H9 (cell line): ENCODE results near the gene ALDH3A2. TPM values are rescaled to one million over a fixed set of nuclear protein-coding genes. Genes with fewer than 3 reads are reported as not detected.

Experiments used
- DNase-seq: peaks from one replicate; pipeline ENCODE4 v3.0.0-alpha.2; 2017
- H2AFZ ChIP-seq: one replicate; pipeline ENCODE4 v1.6.1; 2013; ENCODE audit warnings: mild to moderate bottlenecking, low read length, control low read depth, moderate library complexity
- H2AK5ac ChIP-seq: 2 replicates; pipeline ENCODE4 v1.6.1; 2013; ENCODE audit warnings: low read length, control low read depth, mixed read lengths; ENCODE audit not compliant: insufficient read length
- H2BK120ac ChIP-seq: one replicate; pipeline ENCODE4 v1.6.1; 2013; ENCODE audit warnings: low read depth, mild to moderate bottlenecking, low read length, control low read depth, inconsistent platforms; ENCODE audit not compliant: poor library complexity, severe bottlenecking
- H2BK12ac ChIP-seq: 2 replicates; pipeline ENCODE4 v1.6.1; 2013; ENCODE audit warnings: low read length, control low read depth, mixed read lengths, low read depth; ENCODE audit not compliant: insufficient read length
- H2BK15ac ChIP-seq: 2 replicates; pipeline ENCODE4 v1.6.1; 2013; ENCODE audit warnings: low read depth, low read length, control low read depth
- H2BK20ac ChIP-seq: one replicate; pipeline ENCODE4 v1.6.1; 2013; ENCODE audit warnings: low read depth, mild to moderate bottlenecking, low read length, control low read depth, inconsistent platforms; ENCODE audit not compliant: poor library complexity, severe bottlenecking
- H2BK5ac ChIP-seq: 2 replicates; pipeline ENCODE4 v1.6.1; 2013; ENCODE audit warnings: low read length, control low read depth, mixed read lengths; ENCODE audit not compliant: insufficient read length
- H3K14ac ChIP-seq: 2 replicates; pipeline ENCODE4 v1.6.1; 2013; ENCODE audit warnings: low read length, control low read depth; ENCODE audit not compliant: insufficient read depth
- H3K18ac ChIP-seq: 2 replicates; pipeline ENCODE4 v1.6.1; 2013; ENCODE audit warnings: low read depth, mild to moderate bottlenecking, mixed read lengths, low read length, control low read depth; ENCODE audit not compliant: insufficient read length
- H3K23ac ChIP-seq: 2 replicates; pipeline ENCODE4 v1.6.1; 2013; ENCODE audit warnings: low read length, control low read depth, mixed read lengths, low read depth; ENCODE audit not compliant: insufficient read length
- H3K23me2 ChIP-seq: 2 replicates; pipeline ENCODE4 v1.6.1; 2013; ENCODE audit warnings: low read depth, mild to moderate bottlenecking, mixed read lengths, low read length, control low read depth; ENCODE audit not compliant: insufficient read length, poor library complexity, severe bottlenecking
- H3K27ac ChIP-seq: 2 replicates; pipeline ENCODE4 v1.5.1; 2013; ENCODE audit warnings: low read length, control low read depth, mixed read lengths, low read depth; ENCODE audit not compliant: insufficient read length
- H3K27me3 ChIP-seq: 2 replicates; pipeline ENCODE4 v1.6.1; 2013; ENCODE audit warnings: low read length, control low read depth, inconsistent platforms; ENCODE audit not compliant: insufficient read depth
- H3K4ac ChIP-seq: 2 replicates; pipeline ENCODE4 v1.6.1; 2013; ENCODE audit warnings: low read depth, mild to moderate bottlenecking, control low read depth, inconsistent platforms, low read length, moderate library complexity
- H3K4me1 ChIP-seq: 2 replicates; pipeline ENCODE4 v1.6.1; 2013; ENCODE audit warnings: low read length, control low read depth, inconsistent platforms; ENCODE audit not compliant: insufficient read depth
- H3K4me2 ChIP-seq: 2 replicates; pipeline ENCODE4 v1.6.1; 2013; ENCODE audit warnings: low read length, control low read depth, mixed read lengths; ENCODE audit not compliant: insufficient read length, insufficient read depth
- H3K56ac ChIP-seq: 2 replicates; pipeline ENCODE4 v1.6.1; 2013; ENCODE audit warnings: low read depth, mild to moderate bottlenecking, mixed read lengths, low read length, control low read depth; ENCODE audit not compliant: insufficient read length
- H3K79me1 ChIP-seq: 2 replicates; pipeline ENCODE4 v1.6.1; 2013; ENCODE audit warnings: low read depth, mild to moderate bottlenecking, moderate library complexity, low read length, control low read depth, inconsistent platforms; ENCODE audit not compliant: insufficient read depth, poor library complexity, severe bottlenecking
- H3K79me2 ChIP-seq: 2 replicates; pipeline ENCODE4 v1.6.1; 2013; ENCODE audit warnings: low read length, control low read depth, inconsistent platforms; ENCODE audit not compliant: insufficient read depth
- H3K9ac ChIP-seq: 2 replicates; pipeline ENCODE4 v1.6.1; 2013; ENCODE audit warnings: low read length, control low read depth, mixed read lengths; ENCODE audit not compliant: insufficient read length; ENCODE audit errors: extremely low read depth
- H3K9me3 ChIP-seq: one replicate; pipeline ENCODE4 v1.6.1; 2013; ENCODE audit warnings: low read depth, low read length, inconsistent platforms; ENCODE audit not compliant: control insufficient read depth
- H3T11ph ChIP-seq: one replicate; pipeline ENCODE4 v1.6.1; 2013; ENCODE audit warnings: mild to moderate bottlenecking, low read length, control low read depth, inconsistent platforms
- H4K20me1 ChIP-seq: one replicate; pipeline ENCODE4 v1.6.1; 2013; ENCODE audit not compliant: control insufficient read depth, insufficient read length, insufficient read depth
- H4K5ac ChIP-seq: 2 replicates; pipeline ENCODE4 v1.6.1; 2013; ENCODE audit warnings: low read depth, mild to moderate bottlenecking, mixed read lengths, low read length, control low read depth; ENCODE audit not compliant: insufficient read length
- H4K8ac ChIP-seq: replicated peaks from 2 replicates; pipeline ENCODE4 v1.6.1; 2013; ENCODE audit warnings: low read length, control low read depth, mixed read lengths, low read depth; ENCODE audit not compliant: insufficient read length
- H4K91ac ChIP-seq: 2 replicates; pipeline ENCODE4 v1.6.1; 2013; ENCODE audit warnings: low read depth, mild to moderate bottlenecking, moderate library complexity, mixed read lengths, low read length, control low read depth; ENCODE audit not compliant: insufficient read length
- H3K27ac Mint-ChIP-seq, 3 experiments: 2 replicates in 2 of 3; 3 replicates in 1 of 3; pipeline ENCODE4 v1.8.0; 2020 to 2021; ENCODE audit warnings: mixed read lengths in 3 of 3, mild to moderate bottlenecking in 1 of 3, moderate library complexity in 1 of 3
- H3K27me3 Mint-ChIP-seq: 2 replicates; pipeline ENCODE4 v1.8.0; 2021; ENCODE audit warnings: low read depth, mild to moderate bottlenecking, moderate library complexity, mixed read lengths
- H3K36me3 Mint-ChIP-seq, 3 experiments: 2 replicates in 2 of 3; 3 replicates in 1 of 3; pipeline ENCODE4 v1.8.0; 2020 to 2021; ENCODE audit warnings: low read depth in 3 of 3, mixed read lengths in 3 of 3; ENCODE audit not compliant: insufficient read depth in 1 of 3
- H3K4me1 Mint-ChIP-seq, 2 experiments: 2 replicates each; pipeline ENCODE4 v1.8.0; 2020; ENCODE audit warnings: mixed read lengths in 2 of 2
- H3K4me3 Mint-ChIP-seq, 2 experiments: 2 replicates in 1 of 2; 3 replicates in 1 of 2; pipeline ENCODE4 v1.8.0; 2020 to 2021; ENCODE audit warnings: mild to moderate bottlenecking in 2 of 2, mixed read lengths in 2 of 2, moderate library complexity in 1 of 2
- H3K9me3 Mint-ChIP-seq, 2 experiments: 2 replicates in 1 of 2; 3 replicates in 1 of 2; pipeline ENCODE4 v1.8.0; 2020; ENCODE audit warnings: mild to moderate bottlenecking in 2 of 2, mixed read lengths in 2 of 2, moderate library complexity in 1 of 2
- CTCF ChIP-seq: fragments of 200-600 bp; sonication (generic); conservative IDR thresholded peaks from 3 replicates; pipeline ENCODE4 v1.8.0; 2021; ENCODE audit warnings: antibody characterized with exemption, mild to moderate bottlenecking
- WGBS: extraction: QIAGEN DNeasy Blood & Tissue Kit; methylation state at CpG from one replicate; pipeline ENCODE4 v1.1.7; 2013; ENCODE audit warnings: missing lambda C conversion rate, low lambda C conversion rate, mixed read lengths; ENCODE audit not compliant: insufficient read length; ENCODE audit errors: extremely low coverage; 5-methylcytosine and 5-hydroxymethylcytosine counted together
- total RNA-seq: library from RNA; stranded (reverse); gene quantifications from 2 replicates; pipeline ENCODE4 v1.2.1, GENCODE V29; 2021

ALDH3A2 gene
- total RNA-seq, 1 experiment from 2014 or later, result 100 TPM

DNA sequence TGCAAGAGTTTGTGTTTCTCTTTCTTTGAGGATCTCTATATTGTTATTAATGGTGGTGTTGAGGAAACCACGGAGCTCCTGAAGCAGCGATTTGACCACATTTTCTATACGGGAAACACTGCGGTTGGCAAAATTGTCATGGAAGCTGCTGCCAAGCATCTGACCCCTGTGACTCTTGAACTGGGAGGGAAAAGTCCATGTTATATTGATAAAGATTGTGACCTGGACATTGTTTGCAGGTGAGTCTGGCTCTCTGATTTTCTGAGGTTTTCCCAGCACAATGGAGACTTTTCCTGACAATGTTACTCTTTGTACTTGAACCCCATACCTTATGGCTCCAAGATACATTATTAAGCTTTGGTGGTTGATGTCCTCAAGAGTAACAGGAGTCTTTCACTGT, 7.8 kb downstream of the ALDH3A2 start:
- no peak overlapping the region for H2BK20ac ChIP-seq
- no peak overlapping the region for H2AK5ac ChIP-seq
- Mint-ChIP-seq H3K36me3 (peaks cover 53 to 86% (median 68%) of the 10 kb centered on the region in 3 experiments), H3K27me3 (no peaks in the 10 kb centered on the region), H3K27ac (no peak overlapping the region), H3K9me3 (peaks cover 19 to 22% of the 10 kb centered on the region in 2 experiments), H3K4me3 (no peak overlapping the region), H3K4me1 (peaks cover 0 to 7% of the 10 kb centered on the region in 2 experiments; a peak in 2 of 4 replicates)
- peaks cover 2% of the 10 kb centered on the region for H4K20me1 ChIP-seq
- H2BK120ac ChIP-seq, result no peak overlapping the region
- no peak overlapping the region for H4K8ac ChIP-seq
- no peak overlapping the region for H2AFZ ChIP-seq
- no peaks in the 10 kb centered on the region for H3K27me3 ChIP-seq
- no peak overlapping the region for H4K5ac ChIP-seq
- no peak overlapping the region for H3K9ac ChIP-seq
- peaks cover 6% of the 10 kb centered on the region for H3K79me1 ChIP-seq
- WGBS, result no CpG with 5 or more reads among the region's 4 CpGs
- no peak overlapping the region for H3K56ac ChIP-seq
- no peak overlapping the region for H3K14ac ChIP-seq
- no peak overlapping the region for H3K27ac ChIP-seq
- no peaks in the 10 kb centered on the region for H3K4me1 ChIP-seq
- no peak for TF ChIP-seq CTCF
- no peak overlapping the region for H3K23ac ChIP-seq
- peaks cover 11% of the 10 kb centered on the region for H3K9me3 ChIP-seq
- no peak overlapping the region for H3K18ac ChIP-seq
- no peak overlapping the region for H2BK12ac ChIP-seq
- no peaks in the 10 kb centered on the region for H3K23me2 ChIP-seq
- no peak overlapping the region for H3K4ac ChIP-seq
- DNase-seq, result no peak
- H3T11ph ChIP-seq, result no peak overlapping the region
- H3K79me2 ChIP-seq, result peaks cover 11% of the 10 kb centered on the region; the same call in 1 of the 2 replicates
- no peak overlapping the region for H2BK15ac ChIP-seq
- H3K4me2 ChIP-seq, result no peak overlapping the region
- no peak overlapping the region for H4K91ac ChIP-seq
- H2BK5ac ChIP-seq, result no peak overlapping the region
